ENCODE data around the gene SLC38A11. TPM values are rescaled to one million over a fixed set of nuclear protein-coding genes. Genes with fewer than 3 reads are reported as not detected.

The SLC38A11 gene
- polyA plus RNA-seq, 1 of the 3 experiments (the other 2 are of a cell fraction): not detected

- POLR2A ChIA-PET: no interaction called here
Observed at GRCh38 chr2:164913011-164913410, 42.3 kb downstream of the SLC38A11 start.

More at GRCh38 chr2:164913011-164913410, 42.3 kb downstream of the SLC38A11 start:
- Histone ChIP-seq H3K4me2 (no peak overlapping the region), H3K27me3 (ENCODE audit: insufficient read depth) (no peaks in the 10 kb centered on the region), H3K9ac (no peak overlapping the region), H2AFZ (ENCODE audit: low read depth) (no peak overlapping the region), H3K9me3 (no peaks in the 10 kb centered on the region), H3K9me2 (no peaks in the 10 kb centered on the region), H3F3A (replicated peaks; ENCODE audit: insufficient read depth) (peaks cover 11% of the 10 kb centered on the region), H3K27ac (ENCODE audit: low read depth in 2 of 2, low read length in 1 of 2) (0 out of 4 replicates have a peak overlapping the region, but pooled peaks of 1 of the 2 experiments have one; percentile 14), H3K36me3 (replicated peaks in 1 of 2; ENCODE audit: control insufficient read depth in 1 of 2, insufficient read depth in 2 of 2, low read length in 1 of 2) (no peaks in the 10 kb centered on the region), H4K20me1 (ENCODE audit: insufficient read depth) (no peaks in the 10 kb centered on the region), H3K4me3 (ENCODE audit: low read depth in 2 of 2, low read length in 1 of 2) (no peak overlapping the region), H3K4me1 (ENCODE audit: control insufficient read depth in 1 of 2, insufficient read depth in 2 of 2, low read depth in 1 of 2, low read length in 1 of 2) (peaks cover 0 to 18% of the 10 kb centered on the region in 2 experiments; a peak in 2 of 4 replicates), H3K79me2 (ENCODE audit: insufficient read depth) (no peaks in the 10 kb centered on the region)
- CTCF ChIA-PET: interaction anchor here (0.5 to 2.7 kb wide), 19 partner anchors 9 to 339 kb away, joined by 3 to 20 read pairs (median 4); partner anchors contain the start of gene COBLL1
- no peak for DNase-seq
- WGBS (ENCODE audit: low lambda C conversion rate): 93% methylated on average over 4 of the region's 4 CpGs
- no peak for TF ChIP-seq RCOR1 (IDR thresholded peaks at IDR 0.05; ENCODE audit: low read length)
- TF ChIP-seq YY1 (IDR thresholded peaks at IDR 0.05; ENCODE audit: low read depth): no peak
- TF ChIP-seq TCF12 (IDR thresholded peaks at IDR 0.05): no peak
- TF ChIP-seq RFX5 (IDR thresholded peaks at IDR 0.05; ENCODE audit: low read length): no peak
- TF ChIP-seq NFIC (IDR thresholded peaks at IDR 0.05; ENCODE audit: borderline replicate concordance): no peak
- no peak for TF ChIP-seq ZBTB33 (IDR thresholded peaks at IDR 0.05; ENCODE audit: borderline replicate concordance, low read depth)
- TF ChIP-seq FOXJ3 (CRISPR knock-in tag; IDR thresholded peaks at IDR 0.05): no peak
- TF ChIP-seq IRF3 (IDR thresholded peaks at IDR 0.05; ENCODE audit: low read depth, low read length): no peak
- TF ChIP-seq CHD2 (IDR thresholded peaks at IDR 0.05; ENCODE audit: low read length, partially characterized antibody): no peak
- TF ChIP-seq TAF1 (IDR thresholded peaks at IDR 0.05; ENCODE audit: borderline replicate concordance, low read depth, low read length): no peak
- no peak for TF ChIP-seq MAX (IDR thresholded peaks at IDR 0.05; ENCODE audit: low read depth)
- no peak for TF ChIP-seq MXI1 (IDR thresholded peaks at IDR 0.05; ENCODE audit: low read depth, low read length)
- no peak for TF ChIP-seq RAD21 (IDR thresholded peaks at IDR 0.05; ENCODE audit: low read length)
- TF ChIP-seq FOSL2 (IDR thresholded peaks at IDR 0.05; ENCODE audit: borderline replicate concordance, low read depth): no peak
- TF ChIP-seq NRF1 (IDR thresholded peaks at IDR 0.05; ENCODE audit: low read depth, low read length): no peak
- TF ChIP-seq CTCF (IDR thresholded peaks at IDR 0.05): no peak
- TF ChIP-seq GATA2 (CRISPR knock-in tag; IDR thresholded peaks at IDR 0.05): no peak
- TF ChIP-seq POLR2AphosphoS5 (IDR thresholded peaks at IDR 0.05; ENCODE audit: low read depth, low read length): no peak
- no peak for TF ChIP-seq ELF1 (IDR thresholded peaks at IDR 0.05)

Data from SK-N-SH (cell line).